HEK293 (cell line): Measurements from ENCODE around the gene CD177.

Experiments used
- CTCF ChIA-PET: fragments of 350-600 bp; formaldehyde crosslinking; extraction: SDS; loops from one replicate; lab custom pipeline; 2021; ENCODE audit warnings: antibody characterized with exemption; lab: Yijun Ruan, JAX
- POLR2A ChIA-PET: fragments of 300-600 bp; formaldehyde crosslinking; extraction: SDS; loops from one replicate; lab custom pipeline; 2020; ENCODE audit warnings: antibody characterized with exemption, inconsistent platforms; lab: Yijun Ruan, JAX
- H3K27ac ChIP-seq: fragments of 200-500 bp; sonication (Bioruptor generic); 2 replicates; pipeline ENCODE4 v1.5.1; 2014; ENCODE audit warnings: low read depth, low read length, control low read depth, inconsistent platforms; ENCODE audit errors: extremely low read depth
- H3K36me3 ChIP-seq, 2 experiments: fragments of 200-500 bp in 1 of 2; sonication (Bioruptor generic) in 1 of 2; 1 replicate in 1 of 2; 2 replicates in 1 of 2; pipeline ENCODE4 v1.5.1; 2014 to 2017; ENCODE audit warnings: inconsistent platforms in 2 of 2, low read length in 2 of 2; ENCODE audit not compliant: control insufficient read depth in 2 of 2, insufficient read depth in 1 of 2
- H3K4me1 ChIP-seq: fragments of 200-500 bp; sonication (Bioruptor generic); 2 replicates; pipeline ENCODE4 v1.5.1; 2014; ENCODE audit warnings: mild to moderate bottlenecking, low read length, inconsistent platforms; ENCODE audit not compliant: control insufficient read depth, insufficient read depth
- H3K4me3 ChIP-seq: 2 replicates; pipeline ENCODE4 v1.5.1; 2011; ENCODE audit warnings: low read depth, mild to moderate bottlenecking, control low read depth, low read length, moderate library complexity
- H3K9me3 ChIP-seq: fragments of 200-500 bp; sonication (Bioruptor generic); 2 replicates; pipeline ENCODE4 v1.5.1; 2014; ENCODE audit warnings: low read depth, low read length, inconsistent platforms; ENCODE audit not compliant: control insufficient read depth, insufficient read depth
- HOXA7 ChIP-seq: sonication (generic); formaldehyde crosslinking; IDR thresholded peaks from 2 replicates; pipeline ENCODE4 v1.8.1; 2022; ENCODE audit warnings: missing genetic modification reagents, borderline replicate concordance
- KLF10 ChIP-seq: fragments of 450-650 bp; IDR thresholded peaks from 2 replicates; pipeline ENCODE4 v1.5.1; 2018; ENCODE audit warnings: missing biosample characterization, mild to moderate bottlenecking, missing genetic modification characterization
- OSR2 ChIP-seq: fragments of 450-650 bp; formaldehyde crosslinking; IDR thresholded peaks from 2 replicates; pipeline ENCODE4 v1.5.1; 2016; ENCODE audit warnings: missing biosample characterization, missing genetic modification characterization
- TRIM28 ChIP-seq: IDR thresholded peaks from 2 replicates; pipeline ENCODE4 v1.6.1; 2011; ENCODE audit warnings: low read length, control low read depth, borderline replicate concordance
- ZNF10 ChIP-seq: fragments of 450-650 bp; formaldehyde crosslinking; IDR thresholded peaks from 2 replicates; pipeline ENCODE4 v1.5.1; 2017; ENCODE audit warnings: missing biosample characterization, missing genetic modification characterization
- ZNF133 ChIP-seq: fragments of 450-650 bp; formaldehyde crosslinking; IDR thresholded peaks from 2 replicates; pipeline ENCODE4 v1.5.1; 2016; ENCODE audit warnings: missing biosample characterization, missing genetic modification characterization
- ZNF140 ChIP-seq: fragments of 450-650 bp; formaldehyde crosslinking; IDR thresholded peaks from 2 replicates; pipeline ENCODE4 v1.5.1; 2016; ENCODE audit warnings: missing biosample characterization, missing genetic modification characterization
- ZNF175 ChIP-seq: fragments of 450-650 bp; formaldehyde crosslinking; IDR thresholded peaks from 2 replicates; pipeline ENCODE4 v1.5.1; 2016; ENCODE audit warnings: missing biosample characterization, missing genetic modification characterization
- ZNF19 ChIP-seq: fragments of 450-650 bp; formaldehyde crosslinking; IDR thresholded peaks from 2 replicates; pipeline ENCODE4; 2016; ENCODE audit warnings: missing biosample characterization, missing genetic modification characterization, low read depth
- ZNF2 ChIP-seq: fragments of 450-650 bp; formaldehyde crosslinking; IDR thresholded peaks from 2 replicates; pipeline ENCODE4 v1.5.1; 2016; ENCODE audit warnings: missing biosample characterization, missing genetic modification characterization
- ZNF221 ChIP-seq: fragments of 450-650 bp; formaldehyde crosslinking; IDR thresholded peaks from 2 replicates; pipeline ENCODE4 v1.5.1; 2017; ENCODE audit warnings: missing biosample characterization, missing genetic modification characterization, borderline replicate concordance
- ZNF335 ChIP-seq: fragments of 450-650 bp; formaldehyde crosslinking; conservative IDR thresholded peaks from 2 replicates; pipeline ENCODE4 v1.5.1; 2016; ENCODE audit warnings: missing biosample characterization, missing genetic modification characterization
- ZNF530 ChIP-seq: fragments of 450-650 bp; formaldehyde crosslinking; IDR thresholded peaks from 2 replicates; pipeline ENCODE4 v1.5.1; 2016; ENCODE audit warnings: low read depth, missing biosample characterization, missing genetic modification characterization
- ZNF548 ChIP-seq: fragments of 450-650 bp; formaldehyde crosslinking; IDR thresholded peaks from 2 replicates; pipeline ENCODE4 v1.5.1; 2016; ENCODE audit warnings: missing biosample characterization, missing genetic modification characterization
- ZNF626 ChIP-seq: fragments of 450-650 bp; sonication (Bioruptor Pico); formaldehyde crosslinking; IDR thresholded peaks from 2 replicates; pipeline ENCODE4 v1.5.1; 2018; ENCODE audit warnings: missing biosample characterization, missing genetic modification characterization, inconsistent platforms
- TF ChIP-seq, protein P1 (sequence below): fragments of 450-650 bp; formaldehyde crosslinking; IDR thresholded peaks from 2 replicates; pipeline ENCODE4 v1.5.1; 2016; ENCODE audit warnings: missing biosample characterization, missing genetic modification characterization
- TF ChIP-seq, protein P2 (sequence below): fragments of 450-650 bp; formaldehyde crosslinking; IDR thresholded peaks from 2 replicates; pipeline ENCODE4 v1.5.1; 2016; ENCODE audit warnings: missing biosample characterization, missing genetic modification characterization
- TF ChIP-seq, protein P3 (sequence below): fragments of 450-650 bp; formaldehyde crosslinking; IDR thresholded peaks from 2 replicates; pipeline ENCODE4 v1.5.1; 2016; ENCODE audit warnings: missing biosample characterization, missing genetic modification characterization, borderline replicate concordance
- TF ChIP-seq, protein P4 (sequence below): fragments of 450-650 bp; formaldehyde crosslinking; IDR thresholded peaks from 2 replicates; pipeline ENCODE4 v1.5.1; 2016; ENCODE audit warnings: missing biosample characterization, missing genetic modification characterization

The CD177 gene

DNA sequence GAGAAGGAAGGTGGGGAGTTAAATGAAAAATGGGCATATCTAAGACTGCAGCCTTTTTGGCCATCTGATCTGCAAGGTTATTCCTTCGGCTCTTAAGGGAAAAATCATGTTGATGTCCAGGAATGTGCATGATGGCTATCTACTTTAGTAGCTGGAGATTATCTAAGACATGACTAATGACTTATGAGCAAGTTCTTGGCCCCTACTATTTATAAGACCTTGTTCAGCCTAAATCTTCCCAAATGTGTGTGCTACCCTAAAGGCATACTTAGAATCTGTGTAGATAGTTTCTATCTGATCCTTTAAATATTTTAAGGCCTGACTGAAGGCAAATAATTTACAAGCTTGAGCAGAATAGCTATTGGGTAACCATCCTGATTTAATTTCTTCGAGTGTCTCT, 41.8 kb upstream of the CD177 start:
- ChIA-PET POLR2A (interaction anchor here (0.6 kb wide), 1 partner anchor 20 kb away, joined by 3 read pairs; no protein-coding TSS in a partner anchor), CTCF (interaction anchor here (0.6 to 2.9 kb wide), 22 partner anchors 8 to 1136 kb away, joined by 3 to 18 read pairs (median 4); no protein-coding TSS in a partner anchor)
- TF ChIP-seq ZNF2 (tag by site-specific recombination) (no peak), ZNF10 (tag by site-specific recombination) (no peak), KLF10 (no peak), ZNF626 (tag by site-specific recombination) (no peak), ZNF548 (tag by site-specific recombination) (no peak), ZNF140 (tag by site-specific recombination) (0 out of 2 replicates have a peak, but pooled peaks have one; percentile 10)
- TF ChIP-seq, protein P1, sequence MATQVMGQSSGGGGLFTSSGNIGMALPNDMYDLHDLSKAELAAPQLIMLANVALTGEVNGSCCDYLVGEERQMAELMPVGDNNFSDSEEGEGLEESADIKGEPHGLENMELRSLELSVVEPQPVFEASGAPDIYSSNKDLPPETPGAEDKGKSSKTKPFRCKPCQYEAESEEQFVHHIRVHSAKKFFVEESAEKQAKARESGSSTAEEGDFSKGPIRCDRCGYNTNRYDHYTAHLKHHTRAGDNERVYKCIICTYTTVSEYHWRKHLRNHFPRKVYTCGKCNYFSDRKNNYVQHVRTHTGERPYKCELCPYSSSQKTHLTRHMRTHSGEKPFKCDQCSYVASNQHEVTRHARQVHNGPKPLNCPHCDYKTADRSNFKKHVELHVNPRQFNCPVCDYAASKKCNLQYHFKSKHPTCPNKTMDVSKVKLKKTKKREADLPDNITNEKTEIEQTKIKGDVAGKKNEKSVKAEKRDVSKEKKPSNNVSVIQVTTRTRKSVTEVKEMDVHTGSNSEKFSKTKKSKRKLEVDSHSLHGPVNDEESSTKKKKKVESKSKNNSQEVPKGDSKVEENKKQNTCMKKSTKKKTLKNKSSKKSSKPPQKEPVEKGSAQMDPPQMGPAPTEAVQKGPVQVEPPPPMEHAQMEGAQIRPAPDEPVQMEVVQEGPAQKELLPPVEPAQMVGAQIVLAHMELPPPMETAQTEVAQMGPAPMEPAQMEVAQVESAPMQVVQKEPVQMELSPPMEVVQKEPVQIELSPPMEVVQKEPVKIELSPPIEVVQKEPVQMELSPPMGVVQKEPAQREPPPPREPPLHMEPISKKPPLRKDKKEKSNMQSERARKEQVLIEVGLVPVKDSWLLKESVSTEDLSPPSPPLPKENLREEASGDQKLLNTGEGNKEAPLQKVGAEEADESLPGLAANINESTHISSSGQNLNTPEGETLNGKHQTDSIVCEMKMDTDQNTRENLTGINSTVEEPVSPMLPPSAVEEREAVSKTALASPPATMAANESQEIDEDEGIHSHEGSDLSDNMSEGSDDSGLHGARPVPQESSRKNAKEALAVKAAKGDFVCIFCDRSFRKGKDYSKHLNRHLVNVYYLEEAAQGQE (tag by site-specific recombination), result no peak
- H3K9me3 ChIP-seq, result peaks cover 8% of the 10 kb centered on the region
- H3K4me3 ChIP-seq, result no peak overlapping the region
- H3K27ac ChIP-seq, result no peak overlapping the region
- no peaks in the 10 kb centered on the region for H3K4me1 ChIP-seq
- H3K36me3 ChIP-seq, result no peaks in the 10 kb centered on the region

DNA sequence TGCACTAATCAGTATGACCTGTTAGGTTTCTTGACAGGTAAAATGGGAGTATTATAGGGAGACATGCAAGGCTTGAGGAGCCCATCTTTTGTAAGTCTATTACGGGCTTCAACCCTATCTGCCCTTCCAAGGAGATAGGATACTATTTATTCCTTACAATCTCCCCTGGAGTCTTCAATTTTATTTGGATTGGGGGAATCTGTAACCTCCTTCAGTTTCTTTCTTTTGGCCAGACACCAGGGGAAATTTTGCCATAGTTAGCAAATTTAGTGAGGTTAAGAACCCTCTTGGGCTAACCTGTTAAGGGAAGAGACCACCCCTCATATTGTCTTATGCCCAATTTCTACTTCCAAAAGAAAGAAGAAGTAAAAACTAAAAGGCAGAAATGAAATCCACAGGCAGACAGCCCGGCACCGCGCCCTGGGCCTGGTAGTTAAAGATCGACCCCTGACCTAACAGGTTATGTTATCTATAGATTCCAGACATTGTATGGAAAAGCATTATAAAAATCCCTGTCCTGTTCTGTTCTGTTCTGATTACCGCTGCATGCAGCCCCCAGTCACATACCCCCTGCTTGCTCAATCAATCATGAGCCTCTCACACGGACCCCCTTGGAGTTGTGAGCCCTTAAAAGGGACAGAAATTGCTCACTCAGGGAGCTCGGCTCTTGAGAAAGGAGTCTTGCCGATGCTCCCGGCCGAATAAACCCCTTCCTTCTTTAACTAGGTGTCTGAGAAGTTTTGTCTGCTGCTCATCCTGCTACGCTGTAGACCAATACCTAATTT, 39.6 kb upstream of the CD177 start:
- TF ChIP-seq, protein P2, sequence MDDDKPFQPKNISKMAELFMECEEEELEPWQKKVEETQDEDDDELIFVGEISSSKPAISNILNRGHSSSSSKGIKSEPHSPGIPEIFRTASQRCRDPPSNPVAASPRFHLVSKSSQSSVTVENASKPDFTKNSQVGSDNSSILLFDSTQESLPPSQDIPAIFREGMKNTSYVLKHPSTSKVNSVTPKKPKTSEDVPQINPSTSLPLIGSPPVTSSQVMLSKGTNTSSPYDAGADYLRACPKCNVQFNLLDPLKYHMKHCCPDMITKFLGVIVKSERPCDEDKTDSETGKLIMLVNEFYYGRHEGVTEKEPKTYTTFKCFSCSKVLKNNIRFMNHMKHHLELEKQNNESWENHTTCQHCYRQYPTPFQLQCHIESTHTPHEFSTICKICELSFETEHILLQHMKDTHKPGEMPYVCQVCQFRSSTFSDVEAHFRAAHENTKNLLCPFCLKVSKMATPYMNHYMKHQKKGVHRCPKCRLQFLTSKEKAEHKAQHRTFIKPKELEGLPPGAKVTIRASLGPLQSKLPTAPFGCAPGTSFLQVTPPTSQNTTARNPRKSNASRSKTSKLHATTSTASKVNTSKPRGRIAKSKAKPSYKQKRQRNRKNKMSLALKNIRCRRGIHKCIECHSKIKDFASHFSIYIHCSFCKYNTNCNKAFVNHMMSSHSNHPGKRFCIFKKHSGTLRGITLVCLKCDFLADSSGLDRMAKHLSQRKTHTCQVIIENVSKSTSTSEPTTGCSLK (tag by site-specific recombination), result no peak
- no peak for TF ChIP-seq ZNF133 (tag by site-specific recombination)
- TF ChIP-seq TRIM28, result no peak
- TF ChIP-seq ZNF530, result no peak
- no peak for TF ChIP-seq HOXA7 (CRISPR knock-in tag)
- no peak for TF ChIP-seq ZNF221
- TF ChIP-seq OSR2 (tag by site-specific recombination), result no peak
- no peak for TF ChIP-seq ZNF2 (tag by site-specific recombination)
- no peak for TF ChIP-seq ZNF175 (tag by site-specific recombination)
- TF ChIP-seq, protein P3, sequence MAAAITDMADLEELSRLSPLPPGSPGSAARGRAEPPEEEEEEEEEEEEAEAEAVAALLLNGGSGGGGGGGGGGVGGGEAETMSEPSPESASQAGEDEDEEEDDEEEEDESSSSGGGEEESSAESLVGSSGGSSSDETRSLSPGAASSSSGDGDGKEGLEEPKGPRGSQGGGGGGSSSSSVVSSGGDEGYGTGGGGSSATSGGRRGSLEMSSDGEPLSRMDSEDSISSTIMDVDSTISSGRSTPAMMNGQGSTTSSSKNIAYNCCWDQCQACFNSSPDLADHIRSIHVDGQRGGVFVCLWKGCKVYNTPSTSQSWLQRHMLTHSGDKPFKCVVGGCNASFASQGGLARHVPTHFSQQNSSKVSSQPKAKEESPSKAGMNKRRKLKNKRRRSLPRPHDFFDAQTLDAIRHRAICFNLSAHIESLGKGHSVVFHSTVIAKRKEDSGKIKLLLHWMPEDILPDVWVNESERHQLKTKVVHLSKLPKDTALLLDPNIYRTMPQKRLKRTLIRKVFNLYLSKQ (tag by site-specific recombination), result no peak
- TF ChIP-seq ZNF19 (tag by site-specific recombination), result no peak
- TF ChIP-seq ZNF335 (tag by site-specific recombination), result no peak
- TF ChIP-seq, protein P4, sequence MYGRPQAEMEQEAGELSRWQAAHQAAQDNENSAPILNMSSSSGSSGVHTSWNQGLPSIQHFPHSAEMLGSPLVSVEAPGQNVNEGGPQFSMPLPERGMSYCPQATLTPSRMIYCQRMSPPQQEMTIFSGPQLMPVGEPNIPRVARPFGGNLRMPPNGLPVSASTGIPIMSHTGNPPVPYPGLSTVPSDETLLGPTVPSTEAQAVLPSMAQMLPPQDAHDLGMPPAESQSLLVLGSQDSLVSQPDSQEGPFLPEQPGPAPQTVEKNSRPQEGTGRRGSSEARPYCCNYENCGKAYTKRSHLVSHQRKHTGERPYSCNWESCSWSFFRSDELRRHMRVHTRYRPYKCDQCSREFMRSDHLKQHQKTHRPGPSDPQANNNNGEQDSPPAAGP (tag by site-specific recombination), result no peak
- no peaks in the 10 kb centered on the region for H3K36me3 ChIP-seq
- H3K9me3 ChIP-seq, result no peaks in the 10 kb centered on the region; the same call in 1 of the 2 replicates
- peaks cover 3% of the 10 kb centered on the region; the same call in 1 of the 2 replicates for H3K4me1 ChIP-seq
- no peak overlapping the region for H3K4me3 ChIP-seq
- no peak overlapping the region for H3K27ac ChIP-seq
- CTCF ChIA-PET, result interaction anchor here (0.6 to 2.6 kb wide), 5 partner anchors 18 to 339 kb away, joined by 3 to 12 read pairs (median 4); no protein-coding TSS in a partner anchor
- POLR2A ChIA-PET, result no interaction called here
